Caco-2 (cell line): ENCODE measurements around the gene ATP1B4. TPM values are rescaled to one million over a fixed set of nuclear protein-coding genes. Genes with fewer than 3 reads are reported as not detected.

ENCODE experiments used
- BruUV-seq: library from RNA; stranded (reverse); fragments of 400-500 nt; replicated peaks from 2 replicates; lab custom pipeline; 2021; lab: Mats Ljungman, UMichigan
- CTCF ChIA-PET: fragments of 300-600 bp; sonication (Branson Sonifier 250); formaldehyde crosslinking; loops from one replicate; lab custom pipeline; 2022; ENCODE audit warnings: antibody characterized with exemption; lab: Charles Lee
- POLR2A ChIA-PET: fragments of 300-600 bp; sonication (Branson Sonifier 250); formaldehyde crosslinking; loops from one replicate; lab custom pipeline; 2022; ENCODE audit warnings: antibody characterized with exemption; lab: Charles Lee
- DNase-seq, 2 experiments: peaks; one replicate each; pipeline versions ENCODE4 v3.0.0 to v3.0.0-alpha.2; 2020 to 2022
- H3K27me3 ChIP-seq: replicated peaks from 2 replicates; pipeline ENCODE4 v1.6.0; 2011; ENCODE audit warnings: low read length; ENCODE audit not compliant: control insufficient read depth, insufficient read depth
- H3K36me3 ChIP-seq: 2 replicates; pipeline ENCODE4 v1.5.1; 2011; ENCODE audit warnings: low read length; ENCODE audit not compliant: control insufficient read depth, insufficient read depth
- H3K4me1 ChIP-seq: fragments of 250-450 bp; sonication (Bioruptor Pico); 2 replicates; pipeline ENCODE4 v1.5.1; 2020; ENCODE audit warnings: mild to moderate bottlenecking
- H3K4me3 ChIP-seq: 2 replicates; pipeline ENCODE4 v1.5.1; 2011; ENCODE audit warnings: low read depth, mild to moderate bottlenecking, control low read depth, low read length
- H3K9me3 ChIP-seq: fragments of 250-450 bp; sonication (Bioruptor Pico); 2 replicates; pipeline ENCODE4 v1.5.1; 2020; ENCODE audit warnings: mild to moderate bottlenecking, moderate library complexity
- H3K27ac Mint-ChIP-seq: one replicate; pipeline ENCODE4 v1.8.0; 2022; ENCODE audit warnings: mixed read lengths; ENCODE audit not compliant: unreplicated experiment
- H3K27me3 Mint-ChIP-seq: one replicate; pipeline ENCODE4 v1.8.0; 2022; ENCODE audit warnings: mixed read lengths; ENCODE audit not compliant: insufficient read depth, unreplicated experiment
- H3K36me3 Mint-ChIP-seq: one replicate; pipeline ENCODE4 v1.8.0; 2022; ENCODE audit warnings: mild to moderate bottlenecking, mixed read lengths; ENCODE audit not compliant: insufficient read depth, unreplicated experiment
- H3K4me1 Mint-ChIP-seq: one replicate; pipeline ENCODE4 v1.8.0; 2022; ENCODE audit warnings: low read depth, mixed read lengths; ENCODE audit not compliant: unreplicated experiment
- H3K4me3 Mint-ChIP-seq: one replicate; pipeline ENCODE4 v1.8.0; 2022; ENCODE audit warnings: mild to moderate bottlenecking, moderate library complexity, mixed read lengths; ENCODE audit not compliant: unreplicated experiment
- H3K9me3 Mint-ChIP-seq: one replicate; pipeline ENCODE4 v1.8.0; 2022; ENCODE audit warnings: mixed read lengths; ENCODE audit not compliant: unreplicated experiment
- intact Hi-C: fragments of 100-400 bp; cut with micrococcal nuclease; formaldehyde crosslinking; loops from one replicate; pipeline ENCODE4 v1.10.0; 2022; ENCODE audit not compliant: unreplicated experiment
- total RNA-seq: library from RNA; stranded (reverse); gene quantifications from 2 replicates; pipeline ENCODE4 v1.2.3, GENCODE V29; 2022
- TF ChIP-seq, protein P1 (sequence below), 2 experiments: fragments of 200-600 bp in 1 of 2; IDR thresholded peaks; 1 replicate in 1 of 2; 2 replicates in 1 of 2; pipeline versions ENCODE4 v1.5.1 to v1.8.0; 2011 to 2022; ENCODE audit warnings: antibody characterized with exemption in 1 of 2, control low read depth in 1 of 2, inconsistent platforms in 1 of 2, low read depth in 1 of 2, low read length in 1 of 2, mild to moderate bottlenecking in 1 of 2, moderate library complexity in 1 of 2; ENCODE audit not compliant: insufficient read depth in 1 of 2, severe bottlenecking in 1 of 2, unreplicated experiment in 1 of 2

ATP1B4 gene
- total RNA-seq, 1 experiment from 2014 or later: not detected

DNA sequence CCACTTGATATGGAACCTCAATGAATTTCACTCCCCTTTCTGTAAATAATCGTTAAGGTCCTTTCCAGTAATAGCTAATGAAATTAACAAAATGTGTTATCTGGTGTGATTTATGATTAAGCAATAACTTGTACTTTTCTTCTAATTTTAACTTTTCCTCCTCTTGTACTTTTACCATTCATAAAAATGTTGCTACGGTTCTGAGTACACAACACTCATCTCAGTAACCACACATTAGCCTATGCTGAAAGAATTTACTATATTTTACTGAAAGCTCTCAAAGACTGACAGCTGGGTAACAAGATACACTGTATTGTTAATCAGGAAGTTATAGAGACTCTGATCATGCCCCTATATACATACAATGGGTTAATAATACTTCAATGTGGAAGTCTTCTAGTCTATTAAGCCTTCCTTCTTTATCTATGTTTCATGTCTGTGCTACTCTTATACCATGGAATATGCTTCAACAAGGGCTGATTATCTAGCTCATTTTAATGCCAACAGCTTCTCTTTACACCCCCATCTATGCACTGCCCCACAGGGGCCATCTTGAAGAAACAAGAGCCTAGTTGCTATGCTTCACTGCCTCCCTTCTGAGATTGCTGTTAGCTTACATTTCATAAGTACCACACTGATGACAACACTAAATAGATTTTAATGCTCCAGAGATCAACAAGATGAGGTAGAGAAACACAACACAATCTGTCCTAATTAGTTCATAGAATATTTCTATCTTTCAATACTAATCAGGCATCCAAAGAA, 68.1 kb downstream of the ATP1B4 start:
- Histone ChIP-seq H3K27me3 (no peaks in the 10 kb centered on the region), H3K9me3 (no peaks in the 10 kb centered on the region), H3K36me3 (no peaks in the 10 kb centered on the region), H3K4me1 (no peaks in the 10 kb centered on the region), H3K4me3 (no peak overlapping the region)
- ChIA-PET CTCF (interaction anchor here (0.5 kb wide), 1 partner anchor 49 kb away, joined by 3 read pairs; no protein-coding TSS in a partner anchor), POLR2A (interaction anchor here (0.6 kb wide), 1 partner anchor 8 kb away, joined by 3 read pairs; no protein-coding TSS in a partner anchor)
- TF ChIP-seq, protein P1, sequence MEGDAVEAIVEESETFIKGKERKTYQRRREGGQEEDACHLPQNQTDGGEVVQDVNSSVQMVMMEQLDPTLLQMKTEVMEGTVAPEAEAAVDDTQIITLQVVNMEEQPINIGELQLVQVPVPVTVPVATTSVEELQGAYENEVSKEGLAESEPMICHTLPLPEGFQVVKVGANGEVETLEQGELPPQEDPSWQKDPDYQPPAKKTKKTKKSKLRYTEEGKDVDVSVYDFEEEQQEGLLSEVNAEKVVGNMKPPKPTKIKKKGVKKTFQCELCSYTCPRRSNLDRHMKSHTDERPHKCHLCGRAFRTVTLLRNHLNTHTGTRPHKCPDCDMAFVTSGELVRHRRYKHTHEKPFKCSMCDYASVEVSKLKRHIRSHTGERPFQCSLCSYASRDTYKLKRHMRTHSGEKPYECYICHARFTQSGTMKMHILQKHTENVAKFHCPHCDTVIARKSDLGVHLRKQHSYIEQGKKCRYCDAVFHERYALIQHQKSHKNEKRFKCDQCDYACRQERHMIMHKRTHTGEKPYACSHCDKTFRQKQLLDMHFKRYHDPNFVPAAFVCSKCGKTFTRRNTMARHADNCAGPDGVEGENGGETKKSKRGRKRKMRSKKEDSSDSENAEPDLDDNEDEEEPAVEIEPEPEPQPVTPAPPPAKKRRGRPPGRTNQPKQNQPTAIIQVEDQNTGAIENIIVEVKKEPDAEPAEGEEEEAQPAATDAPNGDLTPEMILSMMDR (IDR thresholded peaks at IDR 0.05; ENCODE audit: insufficient read depth in 1 of 2, low read depth in 1 of 2, low read length in 1 of 2, severe bottlenecking in 1 of 2, unreplicated experiment in 1 of 2): no peak
- Mint-ChIP-seq H3K27ac (no peak overlapping the region), H3K4me1 (no peaks in the 10 kb centered on the region), H3K27me3 (no peaks in the 10 kb centered on the region), H3K9me3 (no peaks in the 10 kb centered on the region), H3K36me3 (peaks cover 11% of the 10 kb centered on the region), H3K4me3 (no peak overlapping the region)
- no TSS peak for BruUV-seq
- no peak for DNase-seq
- intact Hi-C loops: no loop called here

Other genes with a start within 250 kb of the ATP1B4 start
- gene RHOXF1, start 246.2 kb upstream of the ATP1B4 start, total RNA-seq: not detected in 2 replicates
- gene RHOXF2, start 203.5 kb upstream of the ATP1B4 start, total RNA-seq: not detected in 2 replicates
- gene ZBTB33, start 111.3 kb upstream of the ATP1B4 start, total RNA-seq: 16.5 and 17.2 TPM in 2 replicates
- gene TMEM255A, start 50.6 kb upstream of the ATP1B4 start, total RNA-seq: 2.9 and 3.8 TPM in 2 replicates
- 101 and 119 TPM in 2 replicates for gene LAMP2, start 107.2 kb downstream of the ATP1B4 start, total RNA-seq
- gene CUL4B, start 198.9 kb downstream of the ATP1B4 start, total RNA-seq: 41.0 and 47.7 TPM in 2 replicates
- gene MCTS1, start 242.0 kb downstream of the ATP1B4 start, total RNA-seq: 50.5 and 55.8 TPM in 2 replicates